Testis (tissue), 3 donors: Measurements from ENCODE around the gene SLU7. TPM values are rescaled to one million over a fixed set of nuclear protein-coding genes. Genes with fewer than 3 reads are reported as not detected.

Experiments
- DNase-seq: peaks from one replicate; pipeline ENCODE4 v3.0.0-alpha.2; 2019
- H3K27ac ChIP-seq, 2 donors: fragments of 200-600 bp; sonication (generic); one replicate each; pipeline ENCODE4 v1.5.1; 2019
- H3K27me3 ChIP-seq: fragments of 200-600 bp; sonication (generic); one replicate; pipeline ENCODE4 v1.5.1; 2019
- H3K36me3 ChIP-seq: fragments of 200-600 bp; sonication (generic); one replicate; pipeline ENCODE4 v1.5.1; 2017; ENCODE audit warnings: low read depth; ENCODE audit errors: missing control alignments
- H3K4me1 ChIP-seq: fragments of 200-600 bp; sonication (generic); one replicate; pipeline ENCODE4 v1.5.1; 2019
- H3K4me3 ChIP-seq, 2 donors: fragments of 200-600 bp; sonication (generic); one replicate each; pipeline ENCODE4 v1.5.1; 2017 to 2019
- H3K9me3 ChIP-seq: fragments of 200-600 bp; sonication (generic); one replicate; pipeline ENCODE4 v1.5.1; 2017
- CTCF ChIP-seq, 3 experiments: fragments of 450-650 bp in 2 of 3; fragments of 200-600 bp in 1 of 3; sonication (generic) in 1 of 3; IDR thresholded peaks; one replicate each; pipeline ENCODE4 v1.5.1; 2016 to 2019; ENCODE audit warnings: antibody characterized with exemption in 3 of 3, mild to moderate bottlenecking in 2 of 3, moderate library complexity in 1 of 3
- POLR2A ChIP-seq: fragments of 450-650 bp; IDR thresholded peaks from one replicate; pipeline ENCODE4 v1.6.1; 2017; ENCODE audit warnings: antibody characterized with exemption, mild to moderate bottlenecking, moderate library complexity
- WGBS, 2 donors: methylation state at CpG; one replicate each; pipeline ENCODE4 v1.1.5; 2018; 5-methylcytosine and 5-hydroxymethylcytosine counted together
- intact Hi-C: fragments of 100-400 bp; cut with DNase I; formaldehyde crosslinking; loops from one replicate; pipeline ENCODE4 v1.15.1; 2023; ENCODE audit warnings: low total_unique reads
- polyA plus RNA-seq: library from polyadenylated mRNA; stranded (reverse); fragments of 350-450 nt; fragmentation: Illumina TruSeq; extraction: RNeasy Lipid Tissue Mini Kit (QIAGEN cat#74804); gene quantifications from one replicate; pipeline ENCODE4 v1.2.3, GENCODE V29; 2014; ENCODE audit warnings: low read depth, low replicate concordance; ENCODE audit not compliant: insufficient read depth
- total RNA-seq, 2 donors: library from RNA; depleted of rRNA; stranded (reverse); fragments of >200 nt; gene quantifications; one replicate each; pipeline ENCODE4 v1.2.3, GENCODE V29; 2016

SLU7 gene
- total and polyA plus RNA-seq, 3 donors from 2014 or later = 60.1 to 100.0 (median 92.4) TPM

DNA sequence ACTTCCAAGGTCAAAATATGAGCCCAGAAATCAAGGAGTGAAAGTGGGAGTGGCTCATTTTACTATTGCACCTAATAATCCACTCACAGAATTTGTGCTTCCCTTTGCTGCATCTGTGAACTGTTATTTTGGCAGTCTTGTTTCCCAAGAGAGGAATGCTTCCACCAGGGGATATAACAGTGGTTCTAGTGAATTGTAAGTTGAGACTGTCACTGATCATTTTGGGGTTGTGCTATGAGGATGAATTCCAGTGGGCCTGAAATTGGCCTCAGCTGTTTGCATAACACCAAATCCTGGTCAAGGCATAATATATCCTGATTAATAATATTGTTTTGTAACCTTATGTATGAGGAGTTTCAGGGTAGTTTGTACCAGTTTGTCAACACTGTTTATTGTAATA lies 33.4 kb downstream of the SLU7 start:
- Histone ChIP-seq H3K4me3 (no peak overlapping the region), H3K4me1 (no peaks in the 10 kb centered on the region), H3K9me3 (no peaks in the 10 kb centered on the region), H3K27me3 (no peaks in the 10 kb centered on the region), H3K36me3 (no peaks in the 10 kb centered on the region), H3K27ac (no peak overlapping the region)
- TF ChIP-seq CTCF (IDR thresholded peaks at IDR 0.05) (no peak), POLR2A (no peak)
- intact Hi-C loops = no loop called here
- no peak for DNase-seq

DNA sequence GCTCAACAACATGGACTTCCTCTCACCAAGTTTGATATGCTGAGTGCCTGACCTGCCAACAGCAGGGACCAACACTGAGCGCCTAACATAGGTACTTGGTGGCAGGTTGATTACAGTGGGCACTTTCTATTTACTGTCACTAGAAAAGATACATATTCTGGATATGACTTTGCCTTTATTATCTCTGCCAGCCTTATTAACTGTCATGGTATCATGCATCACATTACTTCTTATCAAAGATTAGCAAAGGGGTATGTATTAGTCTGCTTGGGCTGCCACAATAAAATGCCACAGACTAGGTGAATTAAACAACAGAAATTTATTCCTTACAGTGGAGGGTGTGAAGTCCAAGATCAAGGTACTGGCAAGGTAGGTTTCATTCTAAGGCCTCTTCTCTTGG lies 34.2 kb downstream of the SLU7 start:
- Histone ChIP-seq H3K4me1 (no peaks in the 10 kb centered on the region), H3K36me3 (no peaks in the 10 kb centered on the region), H3K27me3 (no peaks in the 10 kb centered on the region), H3K27ac (no peak overlapping the region), H3K4me3 (no peak overlapping the region), H3K9me3 (no peaks in the 10 kb centered on the region)
- no peak for TF ChIP-seq POLR2A
- TF ChIP-seq CTCF (IDR thresholded peaks at IDR 0.05) = no peak
- intact Hi-C loops = no loop called here
- WGBS, 2 donors = 96 to 100% methylated on average over 1 of the region's 1 CpG
- no peak for DNase-seq

DNA sequence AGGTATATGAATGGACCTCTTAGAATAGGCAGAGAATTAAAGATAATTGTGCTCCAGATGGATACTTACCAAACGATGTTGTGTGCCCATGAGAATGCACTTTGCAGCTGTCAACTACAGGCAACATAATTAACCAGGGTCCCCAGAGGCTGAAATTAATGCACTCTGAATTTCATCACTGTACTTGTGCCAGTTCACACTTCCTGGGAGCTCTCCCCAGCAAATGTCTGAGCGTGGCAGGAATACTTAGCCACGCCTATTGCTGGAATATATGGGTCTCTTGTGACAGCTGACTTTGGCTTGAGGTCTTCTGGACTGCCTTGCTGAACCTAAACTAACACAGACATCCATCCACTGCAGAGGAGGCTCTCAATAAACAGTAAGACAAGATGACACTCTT lies 36.5 kb downstream of the SLU7 start:
- no peak for DNase-seq
- intact Hi-C loops = no loop called here

DNA sequence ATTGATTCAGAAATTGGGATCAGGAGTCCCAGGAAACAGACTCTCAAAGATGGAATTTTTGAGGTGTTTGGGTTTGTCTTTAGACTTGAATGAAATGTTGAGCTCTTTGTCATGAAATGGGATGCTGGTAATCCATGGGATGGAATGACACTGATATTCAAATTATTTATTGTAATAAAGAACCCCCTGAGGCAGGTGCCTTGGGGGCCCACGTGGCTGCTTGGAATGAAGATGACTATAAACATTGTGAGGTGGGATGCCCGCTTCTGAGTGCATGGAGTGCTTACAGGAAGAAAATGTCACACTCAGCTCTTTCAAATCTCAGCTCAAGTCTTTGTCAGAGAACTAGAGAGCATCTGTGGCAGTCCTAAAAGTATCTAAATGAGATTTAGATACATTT lies 38.8 kb downstream of the SLU7 start:
- intact Hi-C loops = no loop called here
- no peak for DNase-seq
- TF ChIP-seq POLR2A (no peak), CTCF (IDR thresholded peaks at IDR 0.05) (no peak)
- no peaks in the 10 kb centered on the region for H3K4me1 ChIP-seq
- H3K27me3 ChIP-seq = no peaks in the 10 kb centered on the region
- no peak overlapping the region for H3K4me3 ChIP-seq
- no peak overlapping the region for H3K27ac ChIP-seq
- WGBS, 2 donors = 72 to 74% methylated on average over 2 of the region's 2 CpGs
- no peaks in the 10 kb centered on the region for H3K36me3 ChIP-seq
- H3K9me3 ChIP-seq = no peaks in the 10 kb centered on the region

More for the DNA sequence above, 36.5 kb downstream of the SLU7 start:
- Histone ChIP-seq H3K27ac (no peak overlapping the region), H3K27me3 (no peaks in the 10 kb centered on the region), H3K4me1 (no peaks in the 10 kb centered on the region), H3K36me3 (no peaks in the 10 kb centered on the region), H3K4me3 (no peak overlapping the region), H3K9me3 (no peaks in the 10 kb centered on the region)
- TF ChIP-seq CTCF (IDR thresholded peaks at IDR 0.05) (no peak), POLR2A (no peak)
- 68 to 80% methylated on average over 3 of the region's 3 CpGs for WGBS, 2 donors

GRCh38 chr5:160379511-160379910 lies 39.4 kb downstream of the SLU7 start:
- WGBS, 2 donors = 63 to 72% methylated on average over 4 of the region's 4 CpGs
- intact Hi-C loops = no loop called here
- H3K27ac ChIP-seq = no peak overlapping the region
- H3K9me3 ChIP-seq = no peaks in the 10 kb centered on the region
- H3K27me3 ChIP-seq = no peaks in the 10 kb centered on the region
- H3K4me1 ChIP-seq = no peaks in the 10 kb centered on the region
- H3K4me3 ChIP-seq = no peak overlapping the region
- TF ChIP-seq POLR2A = no peak
- TF ChIP-seq CTCF (IDR thresholded peaks at IDR 0.05) = no peak
- H3K36me3 ChIP-seq = no peaks in the 10 kb centered on the region
- DNase-seq = no peak
